ENCODE measurements around the gene HSD17B1. TPM values are rescaled to one million over a fixed set of nuclear protein-coding genes. Genes with fewer than 3 reads are reported as not detected.

Gene HSD17B1
- total and polyA plus RNA-seq, 2 of the 13 experiments (the other 11 are each of a cell fraction or from before 2014, with no cell fraction given): 0.54 to 0.93 TPM

DNA sequence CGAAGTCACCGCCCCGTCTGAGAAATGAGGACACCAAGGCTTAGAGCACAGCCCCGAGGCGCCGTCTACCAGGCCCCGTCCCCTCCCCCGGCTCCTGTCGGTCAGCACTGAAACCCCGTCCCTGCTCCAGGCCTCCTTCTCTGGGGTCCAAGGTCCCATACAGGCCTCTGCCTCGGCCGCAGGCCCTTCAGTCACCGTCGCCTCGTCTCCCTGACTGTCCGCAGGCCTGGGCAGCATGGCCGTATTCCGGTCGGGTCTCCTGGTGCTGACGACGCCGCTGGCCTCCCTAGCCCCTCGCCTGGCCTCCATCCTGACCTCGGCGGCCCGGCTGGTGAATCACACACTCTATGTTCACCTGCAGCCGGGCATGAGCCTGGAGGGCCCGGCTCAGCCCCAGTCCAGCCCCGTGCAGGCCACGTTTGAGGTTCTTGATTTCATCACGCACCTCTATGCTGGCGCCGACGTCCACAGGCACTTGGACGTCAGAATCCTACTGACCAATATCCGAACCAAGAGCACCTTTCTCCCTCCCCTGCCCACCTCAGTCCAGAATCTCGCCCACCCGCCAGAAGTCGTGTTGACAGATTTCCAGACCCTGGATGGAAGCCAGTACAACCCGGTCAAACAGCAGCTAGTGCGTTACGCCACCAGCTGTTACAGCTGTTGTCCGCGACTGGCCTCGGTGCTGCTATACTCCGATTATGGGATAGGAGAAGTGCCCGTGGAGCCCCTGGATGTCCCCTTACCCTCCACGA is 9.8 kb downstream of the HSD17B1 start (continued):
- TF ChIP-seq TCF12 (IDR thresholded peaks at IDR 0.05) (no peak), TCF12 (CRISPR knock-in tag; IDR thresholded peaks at IDR 0.05) (no peak; the same call in 1 of the 2 replicates), ZNF354B (CRISPR knock-in tag; IDR thresholded peaks at IDR 0.05) (no peak), ARNTL (CRISPR knock-in tag; IDR thresholded peaks at IDR 0.05) (0 out of 2 replicates have a peak, but pooled peaks have one; percentile 13), ZNF367 (CRISPR knock-in tag; IDR thresholded peaks at IDR 0.05; ENCODE audit: borderline replicate concordance) (0 out of 2 replicates have a peak, but pooled peaks have one; percentile 30), ZSCAN30 (CRISPR knock-in tag; IDR thresholded peaks at IDR 0.05) (0 out of 2 replicates have a peak, but pooled peaks have one; percentile 73), SKIL (CRISPR knock-in tag; IDR thresholded peaks at IDR 0.05; ENCODE audit: borderline replicate concordance) (no peak), REXO4 (CRISPR knock-in tag; IDR thresholded peaks at IDR 0.05; ENCODE audit: borderline replicate concordance) (peak; percentile 65; the same call in 1 of the 2 replicates), ZNF12 (CRISPR knock-in tag; IDR thresholded peaks at IDR 0.05) (peak; percentile 54; the same call in 1 of the 2 replicates), TOPORS (CRISPR knock-in tag; IDR thresholded peaks at IDR 0.05) (no peak), ZNF362 (CRISPR knock-in tag; IDR thresholded peaks at IDR 0.05; ENCODE audit: borderline replicate concordance) (no peak), KLF13 (CRISPR knock-in tag; IDR thresholded peaks at IDR 0.05) (0 out of 2 replicates have a peak, but pooled peaks have one; percentile 28), TGIF2 (CRISPR knock-in tag; IDR thresholded peaks at IDR 0.05) (peak; percentile 87), ZNF263 (CRISPR knock-in tag; IDR thresholded peaks at IDR 0.05) (peak; percentile 20; the same call in 1 of the 2 replicates), ZBTB4 (CRISPR knock-in tag; IDR thresholded peaks at IDR 0.05; ENCODE audit: borderline replicate concordance) (no peak)
- TF ChIP-seq, protein P1, sequence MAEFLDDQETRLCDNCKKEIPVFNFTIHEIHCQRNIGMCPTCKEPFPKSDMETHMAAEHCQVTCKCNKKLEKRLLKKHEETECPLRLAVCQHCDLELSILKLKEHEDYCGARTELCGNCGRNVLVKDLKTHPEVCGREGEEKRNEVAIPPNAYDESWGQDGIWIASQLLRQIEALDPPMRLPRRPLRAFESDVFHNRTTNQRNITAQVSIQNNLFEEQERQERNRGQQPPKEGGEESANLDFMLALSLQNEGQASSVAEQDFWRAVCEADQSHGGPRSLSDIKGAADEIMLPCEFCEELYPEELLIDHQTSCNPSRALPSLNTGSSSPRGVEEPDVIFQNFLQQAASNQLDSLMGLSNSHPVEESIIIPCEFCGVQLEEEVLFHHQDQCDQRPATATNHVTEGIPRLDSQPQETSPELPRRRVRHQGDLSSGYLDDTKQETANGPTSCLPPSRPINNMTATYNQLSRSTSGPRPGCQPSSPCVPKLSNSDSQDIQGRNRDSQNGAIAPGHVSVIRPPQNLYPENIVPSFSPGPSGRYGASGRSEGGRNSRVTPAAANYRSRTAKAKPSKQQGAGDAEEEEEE (CRISPR knock-in tag; IDR thresholded peaks at IDR 0.05; ENCODE audit: borderline replicate concordance): 0 out of 2 replicates have a peak, but pooled peaks have one; percentile 7
- TF ChIP-seq, protein P2, sequence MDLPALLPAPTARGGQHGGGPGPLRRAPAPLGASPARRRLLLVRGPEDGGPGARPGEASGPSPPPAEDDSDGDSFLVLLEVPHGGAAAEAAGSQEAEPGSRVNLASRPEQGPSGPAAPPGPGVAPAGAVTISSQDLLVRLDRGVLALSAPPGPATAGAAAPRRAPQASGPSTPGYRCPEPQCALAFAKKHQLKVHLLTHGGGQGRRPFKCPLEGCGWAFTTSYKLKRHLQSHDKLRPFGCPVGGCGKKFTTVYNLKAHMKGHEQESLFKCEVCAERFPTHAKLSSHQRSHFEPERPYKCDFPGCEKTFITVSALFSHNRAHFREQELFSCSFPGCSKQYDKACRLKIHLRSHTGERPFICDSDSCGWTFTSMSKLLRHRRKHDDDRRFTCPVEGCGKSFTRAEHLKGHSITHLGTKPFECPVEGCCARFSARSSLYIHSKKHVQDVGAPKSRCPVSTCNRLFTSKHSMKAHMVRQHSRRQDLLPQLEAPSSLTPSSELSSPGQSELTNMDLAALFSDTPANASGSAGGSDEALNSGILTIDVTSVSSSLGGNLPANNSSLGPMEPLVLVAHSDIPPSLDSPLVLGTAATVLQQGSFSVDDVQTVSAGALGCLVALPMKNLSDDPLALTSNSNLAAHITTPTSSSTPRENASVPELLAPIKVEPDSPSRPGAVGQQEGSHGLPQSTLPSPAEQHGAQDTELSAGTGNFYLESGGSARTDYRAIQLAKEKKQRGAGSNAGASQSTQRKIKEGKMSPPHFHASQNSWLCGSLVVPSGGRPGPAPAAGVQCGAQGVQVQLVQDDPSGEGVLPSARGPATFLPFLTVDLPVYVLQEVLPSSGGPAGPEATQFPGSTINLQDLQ (CRISPR knock-in tag; IDR thresholded peaks at IDR 0.05): peak; percentile 70; the same call in 1 of the 2 replicates
